Activated T-cell treated with anti-CD3 and anti-CD28 coated beads, Interleukin-2, amount 50 U/mL, for 4 hours (primary cell): ENCODE data around the gene EIF2S2. TPM values are rescaled to one million over a fixed set of nuclear protein-coding genes. Genes with fewer than 3 reads are reported as not detected.
A peak's percentile ranks its signal among the peaks of the same experiment; 100 is the strongest.

Experiments
- ATAC-seq, 2 donors: fragments of 200-7000 bp; cut with Tn5 transposase; one replicate each; pipeline ENCODE4 v1.10.0; 2021
- DNase-seq: peaks from one replicate; pipeline ENCODE4 v3.0.0-alpha.2; 2020
- H3K27me3 Mint-ChIP-seq: one replicate; pipeline ENCODE4 v1.8.0; 2021; ENCODE audit warnings: low read depth, mixed read lengths
- H3K36me3 Mint-ChIP-seq: one replicate; pipeline ENCODE4 v1.8.0; 2022; ENCODE audit warnings: mixed read lengths; ENCODE audit not compliant: insufficient read depth
- H3K4me1 Mint-ChIP-seq: one replicate; pipeline ENCODE4 v1.8.0; 2021; ENCODE audit warnings: low read depth, mixed read lengths
- H3K4me3 Mint-ChIP-seq: one replicate; pipeline ENCODE4 v1.8.0; 2021; ENCODE audit warnings: mild to moderate bottlenecking, moderate library complexity, mixed read lengths
- H3K9me3 Mint-ChIP-seq: one replicate; pipeline ENCODE4 v1.8.0; 2021; ENCODE audit warnings: mixed read lengths
- total RNA-seq, 3 donors: library from RNA; stranded (reverse); gene quantifications; one replicate each; pipeline ENCODE4 v1.2.1, GENCODE V29; 2021

EIF2S2 gene
- total RNA-seq, 3 donors from 2014 or later = 128 to 132 (median 130) TPM

- DNase-seq = no peak
- no peak overlapping the region for H3K4me3 Mint-ChIP-seq
- H3K27me3 Mint-ChIP-seq = peaks cover 2% of the 10 kb centered on the region
- H3K9me3 Mint-ChIP-seq = no peaks in the 10 kb centered on the region
- no peak for ATAC-seq
- H3K36me3 Mint-ChIP-seq = no peaks in the 10 kb centered on the region
- H3K4me1 Mint-ChIP-seq = peaks cover 3% of the 10 kb centered on the region
Measured at GRCh38 chr20:34131491-34131890, 19.4 kb upstream of the EIF2S2 start.

DNA sequence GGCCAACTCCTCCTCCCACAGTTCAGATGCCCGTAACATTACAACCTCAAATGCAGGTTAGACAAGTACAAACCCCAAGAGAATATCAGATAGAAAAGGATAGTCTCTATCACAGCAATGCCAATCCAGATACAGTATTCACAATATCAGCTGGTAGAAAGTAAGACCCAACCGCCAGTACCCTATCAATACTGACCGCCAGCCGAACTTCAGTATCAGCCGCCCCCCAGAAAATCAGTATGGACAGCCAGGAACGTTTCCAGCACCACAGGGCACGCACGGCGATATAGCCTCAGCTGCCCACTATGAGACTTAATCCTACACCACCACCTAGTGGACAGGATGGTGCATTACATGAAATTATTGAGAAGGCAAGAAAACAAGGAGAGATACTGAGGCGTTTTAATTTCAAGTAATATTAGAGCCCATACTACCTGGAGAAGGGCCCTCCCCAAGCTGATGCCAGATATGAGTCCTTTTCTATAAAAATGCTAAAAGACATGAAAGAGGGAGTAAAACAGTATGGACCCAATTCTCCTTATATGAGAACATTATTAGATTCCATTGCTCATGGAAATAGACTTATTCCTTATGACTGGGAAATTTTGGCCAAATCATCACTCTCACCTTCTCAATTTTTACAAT is 17.6 kb upstream of the EIF2S2 start:
- ATAC-seq (peak; percentile 86 to 88), DNase-seq (peak; percentile 36)
- peaks cover 2% of the 10 kb centered on the region for H3K27me3 Mint-ChIP-seq
- peak overlapping the region; percentile 25 for H3K4me3 Mint-ChIP-seq
- H3K36me3 Mint-ChIP-seq = no peaks in the 10 kb centered on the region
- H3K4me1 Mint-ChIP-seq = peaks cover 7% of the 10 kb centered on the region
- H3K9me3 Mint-ChIP-seq = no peaks in the 10 kb centered on the region

- ATAC-seq = no peak
- Mint-ChIP-seq H3K9me3 (no peaks in the 10 kb centered on the region), H3K27me3 (peaks cover 2% of the 10 kb centered on the region), H3K4me3 (no peak overlapping the region), H3K4me1 (peaks cover 13% of the 10 kb centered on the region), H3K36me3 (no peaks in the 10 kb centered on the region)
- DNase-seq = no peak
Measured at GRCh38 chr20:34127792-34128191, 15.7 kb upstream of the EIF2S2 start.

- H3K36me3 Mint-ChIP-seq = no peaks in the 10 kb centered on the region
- DNase-seq (no peak), ATAC-seq (peak in 1 of 2 donors; percentile 48)
- no peak overlapping the region for H3K4me3 Mint-ChIP-seq
- H3K9me3 Mint-ChIP-seq = no peaks in the 10 kb centered on the region
- H3K27me3 Mint-ChIP-seq = no peaks in the 10 kb centered on the region
- H3K4me1 Mint-ChIP-seq = peaks cover 13% of the 10 kb centered on the region
Measured at GRCh38 chr20:34124469-34125249, 12.6 kb upstream of the EIF2S2 start.

DNA sequence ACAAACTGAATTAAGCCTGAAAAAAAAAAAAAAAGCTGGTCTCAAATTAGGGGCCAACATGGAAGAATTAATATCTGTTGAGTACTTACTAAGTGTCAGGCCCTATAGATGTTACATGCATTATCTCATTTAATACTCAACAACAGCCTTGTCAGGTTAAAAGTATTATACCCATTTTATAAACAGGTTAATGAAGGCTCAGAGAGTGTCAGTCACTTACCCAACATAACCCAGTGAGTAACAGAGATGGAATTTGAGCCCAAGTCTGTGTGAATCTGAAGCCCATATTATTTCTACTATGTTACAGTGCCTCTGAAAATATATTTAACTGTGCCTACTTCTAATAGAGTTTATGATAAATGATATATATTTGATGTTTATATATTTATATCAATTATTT is 11.3 kb upstream of the EIF2S2 start:
- ATAC-seq (no peak), DNase-seq (no peak)
- no peaks in the 10 kb centered on the region for H3K27me3 Mint-ChIP-seq
- no peak overlapping the region for H3K4me3 Mint-ChIP-seq
- H3K9me3 Mint-ChIP-seq = no peaks in the 10 kb centered on the region
- H3K4me1 Mint-ChIP-seq = peaks cover 10% of the 10 kb centered on the region
- no peaks in the 10 kb centered on the region for H3K36me3 Mint-ChIP-seq

- DNase-seq (no peak), ATAC-seq (no peak)
- Mint-ChIP-seq H3K9me3 (no peaks in the 10 kb centered on the region), H3K4me3 (no peak overlapping the region), H3K4me1 (peaks cover 10% of the 10 kb centered on the region), H3K36me3 (no peaks in the 10 kb centered on the region), H3K27me3 (no peaks in the 10 kb centered on the region)
Measured at GRCh38 chr20:34122274-34122980, 10.4 kb upstream of the EIF2S2 start.

DNA sequence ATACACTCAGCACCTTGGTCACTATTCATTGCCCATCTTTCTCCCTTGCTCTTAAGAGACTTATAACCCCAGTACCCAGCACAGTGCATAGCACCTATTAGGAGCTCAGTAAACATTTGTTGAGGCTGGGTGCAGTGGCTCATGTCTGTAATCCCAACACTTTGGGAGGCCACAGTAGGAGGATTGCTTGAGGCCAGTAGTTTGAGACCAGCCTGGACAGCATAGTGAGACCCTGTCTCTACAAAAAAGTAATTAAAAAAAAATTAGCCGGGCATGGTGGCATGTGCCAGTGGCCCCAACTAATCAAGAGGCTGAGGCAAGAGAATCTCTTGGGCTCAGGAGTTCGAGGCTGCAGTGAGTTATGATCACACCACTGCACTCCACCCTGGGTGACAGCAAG is 8.2 kb upstream of the EIF2S2 start:
- Mint-ChIP-seq H3K9me3 (no peaks in the 10 kb centered on the region), H3K27me3 (no peaks in the 10 kb centered on the region)

DNA sequence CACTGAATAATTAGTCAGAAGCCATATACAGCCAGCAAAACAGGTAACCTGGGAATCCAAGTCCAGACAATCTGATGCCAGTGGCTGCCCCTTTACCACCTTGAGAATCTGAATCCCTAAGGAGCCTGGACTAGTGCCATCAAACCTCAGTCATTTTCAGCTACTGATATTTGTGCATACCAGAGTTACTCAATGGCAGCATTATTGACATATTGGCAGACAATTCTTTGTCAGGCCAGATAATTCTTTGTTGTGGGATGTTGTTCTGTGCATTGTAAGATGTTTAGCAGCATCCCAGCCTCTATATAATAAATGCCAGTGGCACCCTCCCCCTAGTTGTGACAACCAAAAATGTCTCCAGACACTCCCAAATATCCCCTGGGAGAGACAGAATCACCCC is 3.2 kb upstream of the EIF2S2 start:
- peaks cover 4% of the 10 kb centered on the region for H3K36me3 Mint-ChIP-seq
- ATAC-seq = no peak

More for the DNA sequence above, 8.2 kb upstream of the EIF2S2 start:
- H3K4me3 Mint-ChIP-seq = no peak overlapping the region
- H3K4me1 Mint-ChIP-seq = peaks cover 10% of the 10 kb centered on the region
- no peaks in the 10 kb centered on the region for H3K36me3 Mint-ChIP-seq
- ATAC-seq (no peak), DNase-seq (no peak)

DNA sequence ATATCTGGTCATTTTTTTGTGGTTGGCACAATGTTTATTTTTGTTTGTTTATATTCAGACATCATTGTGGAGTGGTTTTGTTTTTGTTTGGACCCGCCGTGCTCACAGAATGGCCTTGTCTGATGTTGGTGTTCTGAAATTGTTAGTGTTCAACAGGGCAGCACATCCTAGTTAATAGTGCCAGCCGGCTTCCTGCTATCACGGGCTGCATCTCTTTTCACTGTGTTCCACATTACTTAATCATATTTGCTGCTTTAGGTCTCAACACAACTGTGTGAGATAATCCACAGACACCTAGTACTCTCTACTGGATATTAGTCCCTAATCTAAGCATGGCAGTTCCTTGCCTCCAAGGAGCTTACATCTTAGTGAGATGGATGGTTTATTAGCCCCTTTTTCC is 2.8 kb upstream of the EIF2S2 start:
- peaks cover 11% of the 10 kb centered on the region for H3K4me1 Mint-ChIP-seq
- no peak overlapping the region for H3K4me3 Mint-ChIP-seq
- DNase-seq (no peak), ATAC-seq (no peak)
- no peaks in the 10 kb centered on the region for H3K9me3 Mint-ChIP-seq
- H3K36me3 Mint-ChIP-seq = peaks cover 6% of the 10 kb centered on the region
- H3K27me3 Mint-ChIP-seq = no peaks in the 10 kb centered on the region

More for the DNA sequence above, 3.2 kb upstream of the EIF2S2 start:
- no peak overlapping the region for H3K4me3 Mint-ChIP-seq
- DNase-seq = no peak
- H3K9me3 Mint-ChIP-seq = no peaks in the 10 kb centered on the region
- H3K27me3 Mint-ChIP-seq = no peaks in the 10 kb centered on the region
- peaks cover 8% of the 10 kb centered on the region for H3K4me1 Mint-ChIP-seq

GRCh38 chr20:34112600-34113101 is 608 bp upstream of the EIF2S2 start:
- H3K36me3 Mint-ChIP-seq = peaks cover 15% of the 10 kb centered on the region
- ATAC-seq = no peak
- no peak for DNase-seq
- peak overlapping the region; percentile 87 for H3K4me3 Mint-ChIP-seq
- no peaks in the 10 kb centered on the region for H3K9me3 Mint-ChIP-seq
- H3K4me1 Mint-ChIP-seq = peaks cover 31% of the 10 kb centered on the region
- H3K27me3 Mint-ChIP-seq = no peaks in the 10 kb centered on the region

- Mint-ChIP-seq H3K27me3 (no peaks in the 10 kb centered on the region), H3K36me3 (peaks cover 22% of the 10 kb centered on the region), H3K9me3 (no peaks in the 10 kb centered on the region), H3K4me1 (peaks cover 45% of the 10 kb centered on the region), H3K4me3 (peak overlapping the region; percentile 87)
- DNase-seq (no peak), ATAC-seq (peak; percentile 18 to 19)
Measured at GRCh38 chr20:34110745-34111641, 1.1 kb downstream of the EIF2S2 start.

- H3K36me3 Mint-ChIP-seq = peaks cover 27% of the 10 kb centered on the region
- DNase-seq = no peak
- H3K4me3 Mint-ChIP-seq = peak overlapping the region; percentile 87
- H3K9me3 Mint-ChIP-seq = no peaks in the 10 kb centered on the region
- H3K27me3 Mint-ChIP-seq = no peaks in the 10 kb centered on the region
- no peak for ATAC-seq
- H3K4me1 Mint-ChIP-seq = peaks cover 54% of the 10 kb centered on the region
Measured at GRCh38 chr20:34110025-34110744, 1.9 kb downstream of the EIF2S2 start.

- no peaks in the 10 kb centered on the region for H3K9me3 Mint-ChIP-seq
- H3K4me3 Mint-ChIP-seq = peak overlapping the region; percentile 87
- peaks cover 61% of the 10 kb centered on the region for H3K4me1 Mint-ChIP-seq
- ATAC-seq (no peak), DNase-seq (no peak)
- no peaks in the 10 kb centered on the region for H3K27me3 Mint-ChIP-seq
- H3K36me3 Mint-ChIP-seq = peaks cover 34% of the 10 kb centered on the region
Measured at GRCh38 chr20:34109442-34109841, 2.6 kb downstream of the EIF2S2 start.
